Caco-2 (cell line): ENCODE measurements around the gene CRYGN. TPM values are rescaled to one million over a fixed set of nuclear protein-coding genes. Genes with fewer than 3 reads are reported as not detected.

ENCODE experiments used
- BruUV-seq: library from RNA; stranded (reverse); fragments of 400-500 nt; replicated peaks from 2 replicates; lab custom pipeline; 2021; lab: Mats Ljungman, UMichigan
- CTCF ChIA-PET: fragments of 300-600 bp; sonication (Branson Sonifier 250); formaldehyde crosslinking; loops from one replicate; lab custom pipeline; 2022; ENCODE audit warnings: antibody characterized with exemption; lab: Charles Lee
- POLR2A ChIA-PET: fragments of 300-600 bp; sonication (Branson Sonifier 250); formaldehyde crosslinking; loops from one replicate; lab custom pipeline; 2022; ENCODE audit warnings: antibody characterized with exemption; lab: Charles Lee
- DNase-seq, 2 experiments: peaks; one replicate each; pipeline versions ENCODE4 v3.0.0 to v3.0.0-alpha.2; 2020 to 2022
- H3K27me3 ChIP-seq: replicated peaks from 2 replicates; pipeline ENCODE4 v1.6.0; 2011; ENCODE audit warnings: low read length; ENCODE audit not compliant: control insufficient read depth, insufficient read depth
- H3K36me3 ChIP-seq: 2 replicates; pipeline ENCODE4 v1.5.1; 2011; ENCODE audit warnings: low read length; ENCODE audit not compliant: control insufficient read depth, insufficient read depth
- H3K4me1 ChIP-seq: fragments of 250-450 bp; sonication (Bioruptor Pico); 2 replicates; pipeline ENCODE4 v1.5.1; 2020; ENCODE audit warnings: mild to moderate bottlenecking
- H3K4me3 ChIP-seq: 2 replicates; pipeline ENCODE4 v1.5.1; 2011; ENCODE audit warnings: low read depth, mild to moderate bottlenecking, control low read depth, low read length
- H3K9me3 ChIP-seq: fragments of 250-450 bp; sonication (Bioruptor Pico); 2 replicates; pipeline ENCODE4 v1.5.1; 2020; ENCODE audit warnings: mild to moderate bottlenecking, moderate library complexity
- H3K27ac Mint-ChIP-seq: one replicate; pipeline ENCODE4 v1.8.0; 2022; ENCODE audit warnings: mixed read lengths; ENCODE audit not compliant: unreplicated experiment
- H3K27me3 Mint-ChIP-seq: one replicate; pipeline ENCODE4 v1.8.0; 2022; ENCODE audit warnings: mixed read lengths; ENCODE audit not compliant: insufficient read depth, unreplicated experiment
- H3K36me3 Mint-ChIP-seq: one replicate; pipeline ENCODE4 v1.8.0; 2022; ENCODE audit warnings: mild to moderate bottlenecking, mixed read lengths; ENCODE audit not compliant: insufficient read depth, unreplicated experiment
- H3K4me1 Mint-ChIP-seq: one replicate; pipeline ENCODE4 v1.8.0; 2022; ENCODE audit warnings: low read depth, mixed read lengths; ENCODE audit not compliant: unreplicated experiment
- H3K4me3 Mint-ChIP-seq: one replicate; pipeline ENCODE4 v1.8.0; 2022; ENCODE audit warnings: mild to moderate bottlenecking, moderate library complexity, mixed read lengths; ENCODE audit not compliant: unreplicated experiment
- H3K9me3 Mint-ChIP-seq: one replicate; pipeline ENCODE4 v1.8.0; 2022; ENCODE audit warnings: mixed read lengths; ENCODE audit not compliant: unreplicated experiment
- intact Hi-C: fragments of 100-400 bp; cut with micrococcal nuclease; formaldehyde crosslinking; loops from one replicate; pipeline ENCODE4 v1.10.0; 2022; ENCODE audit not compliant: unreplicated experiment
- total RNA-seq: library from RNA; stranded (reverse); gene quantifications from 2 replicates; pipeline ENCODE4 v1.2.3, GENCODE V29; 2022
- TF ChIP-seq, protein P1 (sequence below), 2 experiments: fragments of 200-600 bp in 1 of 2; IDR thresholded peaks; 1 replicate in 1 of 2; 2 replicates in 1 of 2; pipeline versions ENCODE4 v1.5.1 to v1.8.0; 2011 to 2022; ENCODE audit warnings: antibody characterized with exemption in 1 of 2, control low read depth in 1 of 2, inconsistent platforms in 1 of 2, low read depth in 1 of 2, low read length in 1 of 2, mild to moderate bottlenecking in 1 of 2, moderate library complexity in 1 of 2; ENCODE audit not compliant: insufficient read depth in 1 of 2, severe bottlenecking in 1 of 2, unreplicated experiment in 1 of 2

The CRYGN gene
- total RNA-seq, 1 experiment from 2014 or later: not detected

DNA sequence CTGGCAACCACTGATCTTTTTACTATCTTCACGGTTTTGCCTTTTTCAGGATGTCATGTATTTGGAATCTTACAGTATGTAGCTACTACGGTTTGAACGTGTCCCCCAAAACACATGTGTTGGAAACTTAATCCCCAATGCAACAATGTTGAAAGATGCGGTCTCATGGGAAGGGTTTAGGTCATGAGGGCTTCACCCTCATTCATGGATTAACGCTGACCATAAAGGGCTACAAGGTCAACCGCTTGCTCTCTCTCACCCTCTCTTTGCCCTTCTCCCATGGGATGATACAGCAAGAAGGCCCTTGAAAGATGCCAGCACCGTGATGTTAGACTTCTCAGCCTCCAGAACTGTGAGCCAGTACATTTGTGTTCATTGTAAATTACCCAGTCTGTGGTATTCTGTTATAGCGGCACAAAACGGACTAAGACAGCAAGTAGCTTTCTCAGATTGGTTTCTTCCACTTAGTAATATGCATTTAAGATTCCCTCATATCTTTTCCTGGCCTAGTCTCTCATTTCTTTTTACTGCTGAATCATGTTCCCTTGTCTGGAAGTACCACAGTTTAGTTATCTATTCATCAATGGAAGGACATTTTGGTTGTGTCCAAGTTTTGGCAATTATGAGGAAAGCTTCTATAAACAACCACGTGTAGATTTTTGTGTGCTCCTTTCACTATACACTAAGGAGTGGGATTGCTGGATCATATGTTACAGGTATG lies 3.0 kb upstream of the CRYGN start:
- H3K27me3 ChIP-seq: no peaks in the 10 kb centered on the region
- Mint-ChIP-seq H3K9me3 (no peaks in the 10 kb centered on the region), H3K27ac (no peak overlapping the region), H3K27me3 (no peaks in the 10 kb centered on the region), H3K4me3 (no peak overlapping the region), H3K36me3 (no peaks in the 10 kb centered on the region), H3K4me1 (peaks cover 10% of the 10 kb centered on the region)
- no peak for DNase-seq
- H3K9me3 ChIP-seq: no peaks in the 10 kb centered on the region
- H3K4me1 ChIP-seq: no peaks in the 10 kb centered on the region
- CTCF ChIA-PET: interaction anchor here (0.6 kb wide), 1 partner anchor 102 kb away, joined by 5 read pairs; no protein-coding TSS in a partner anchor
- TF ChIP-seq, protein P1, sequence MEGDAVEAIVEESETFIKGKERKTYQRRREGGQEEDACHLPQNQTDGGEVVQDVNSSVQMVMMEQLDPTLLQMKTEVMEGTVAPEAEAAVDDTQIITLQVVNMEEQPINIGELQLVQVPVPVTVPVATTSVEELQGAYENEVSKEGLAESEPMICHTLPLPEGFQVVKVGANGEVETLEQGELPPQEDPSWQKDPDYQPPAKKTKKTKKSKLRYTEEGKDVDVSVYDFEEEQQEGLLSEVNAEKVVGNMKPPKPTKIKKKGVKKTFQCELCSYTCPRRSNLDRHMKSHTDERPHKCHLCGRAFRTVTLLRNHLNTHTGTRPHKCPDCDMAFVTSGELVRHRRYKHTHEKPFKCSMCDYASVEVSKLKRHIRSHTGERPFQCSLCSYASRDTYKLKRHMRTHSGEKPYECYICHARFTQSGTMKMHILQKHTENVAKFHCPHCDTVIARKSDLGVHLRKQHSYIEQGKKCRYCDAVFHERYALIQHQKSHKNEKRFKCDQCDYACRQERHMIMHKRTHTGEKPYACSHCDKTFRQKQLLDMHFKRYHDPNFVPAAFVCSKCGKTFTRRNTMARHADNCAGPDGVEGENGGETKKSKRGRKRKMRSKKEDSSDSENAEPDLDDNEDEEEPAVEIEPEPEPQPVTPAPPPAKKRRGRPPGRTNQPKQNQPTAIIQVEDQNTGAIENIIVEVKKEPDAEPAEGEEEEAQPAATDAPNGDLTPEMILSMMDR (IDR thresholded peaks at IDR 0.05; ENCODE audit: insufficient read depth in 1 of 2, low read depth in 1 of 2, low read length in 1 of 2, severe bottlenecking in 1 of 2, unreplicated experiment in 1 of 2): no peak
- H3K36me3 ChIP-seq: no peaks in the 10 kb centered on the region
- intact Hi-C loops: no loop called here
- POLR2A ChIA-PET: interaction anchor here (1.1 kb wide), 1 partner anchor 17 kb away, joined by 3 read pairs; no protein-coding TSS in a partner anchor
- BruUV-seq: no TSS peak
- H3K4me3 ChIP-seq: no peak overlapping the region

DNA sequence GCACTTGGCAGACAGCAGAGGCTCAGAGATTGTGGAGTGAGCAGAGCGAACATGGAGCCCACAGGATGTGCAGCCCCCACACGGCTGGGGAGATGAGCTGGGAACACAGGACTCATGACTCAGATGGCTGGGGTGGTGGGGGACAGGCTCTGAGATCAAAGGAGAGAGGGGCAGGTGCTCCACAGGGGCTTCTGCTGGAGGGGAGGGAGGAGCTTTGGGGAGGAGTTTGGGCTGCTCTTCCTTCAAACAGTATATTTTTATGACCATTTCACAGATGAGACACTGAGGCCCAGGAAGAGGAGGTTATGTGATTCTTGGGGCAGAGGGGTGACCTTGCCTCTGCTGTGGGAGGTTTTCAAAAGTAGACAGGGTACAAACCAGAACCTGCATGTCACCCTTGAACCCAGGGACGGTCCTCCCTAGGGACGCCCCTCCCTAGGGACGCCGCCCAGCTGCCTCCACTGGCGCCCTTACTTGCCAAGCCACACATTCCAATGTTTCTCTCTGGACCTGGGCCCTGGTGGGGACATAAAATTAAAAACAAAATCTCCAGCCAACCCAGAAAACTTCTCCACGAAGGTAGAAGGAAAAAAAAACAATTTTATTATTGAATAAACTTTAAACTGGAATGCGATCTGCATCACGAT lies 981 bp upstream of the CRYGN start:
- no peak for DNase-seq
- no peaks in the 10 kb centered on the region for H3K9me3 Mint-ChIP-seq
- Histone ChIP-seq H3K9me3 (no peaks in the 10 kb centered on the region), H3K4me1 (no peaks in the 10 kb centered on the region), H3K27me3 (no peaks in the 10 kb centered on the region), H3K4me3 (no peak overlapping the region), H3K36me3 (no peaks in the 10 kb centered on the region)
- H3K27me3 Mint-ChIP-seq: no peaks in the 10 kb centered on the region
- TF ChIP-seq, protein P1 (IDR thresholded peaks at IDR 0.05; ENCODE audit: insufficient read depth in 1 of 2, low read depth in 1 of 2, low read length in 1 of 2, severe bottlenecking in 1 of 2, unreplicated experiment in 1 of 2): no peak
- CTCF ChIA-PET: interaction anchor here (0.5 kb wide), 1 partner anchor 275 kb away, joined by 3 read pairs; no protein-coding TSS in a partner anchor
- intact Hi-C loops: no loop called here
- peaks cover 5% of the 10 kb centered on the region for H3K4me1 Mint-ChIP-seq
- BruUV-seq: no TSS peak
- no peak overlapping the region for H3K4me3 Mint-ChIP-seq
- POLR2A ChIA-PET: no interaction called here
- no peaks in the 10 kb centered on the region for H3K36me3 Mint-ChIP-seq
- H3K27ac Mint-ChIP-seq: no peak overlapping the region

DNA sequence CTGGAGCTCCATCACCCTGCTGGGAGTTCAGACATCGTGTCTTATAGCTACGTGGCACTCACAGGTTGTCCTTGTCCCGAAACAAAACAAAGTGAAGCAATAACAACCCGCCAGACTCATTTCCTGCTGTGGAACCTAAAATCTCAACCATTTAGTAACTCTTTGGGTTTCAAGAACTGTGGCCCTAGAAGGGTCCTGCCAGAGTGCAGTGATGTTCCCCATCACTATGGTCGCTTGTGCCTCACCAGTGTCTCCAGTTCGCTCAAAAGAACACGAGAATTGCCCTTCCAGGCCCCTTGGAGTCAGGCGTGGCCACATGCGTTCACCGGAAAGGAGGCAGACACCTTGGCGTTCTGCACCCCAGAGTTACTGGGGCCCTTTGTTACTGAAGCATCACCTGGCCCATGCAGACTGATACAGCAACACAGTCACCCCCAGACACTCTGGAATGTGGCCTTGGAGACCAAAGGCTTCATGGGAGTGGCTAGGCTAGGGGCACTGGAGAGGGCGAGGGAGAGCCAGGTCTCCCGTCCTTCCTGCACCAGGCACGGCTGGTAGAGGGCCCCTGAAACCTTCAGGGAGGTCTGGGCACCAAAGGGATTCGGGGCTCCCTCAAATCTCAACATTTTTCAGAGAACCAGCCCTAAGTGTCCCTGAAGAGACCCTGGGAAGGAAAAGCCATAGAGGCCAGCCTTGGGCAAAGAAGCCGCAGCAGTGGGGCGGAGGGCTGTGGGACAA lies 908 bp downstream of the CRYGN start:
- H3K27me3 Mint-ChIP-seq: no peaks in the 10 kb centered on the region
- DNase-seq: no peak
- Histone ChIP-seq H3K4me1 (no peaks in the 10 kb centered on the region), H3K4me3 (peak overlapping the region; percentile 33), H3K36me3 (no peaks in the 10 kb centered on the region), H3K9me3 (no peaks in the 10 kb centered on the region), H3K27me3 (no peaks in the 10 kb centered on the region)
- H3K36me3 Mint-ChIP-seq: no peaks in the 10 kb centered on the region
- TF ChIP-seq, protein P1 (IDR thresholded peaks at IDR 0.05; ENCODE audit: insufficient read depth in 1 of 2, low read depth in 1 of 2, low read length in 1 of 2, severe bottlenecking in 1 of 2, unreplicated experiment in 1 of 2): no peak
- H3K4me1 Mint-ChIP-seq: no peaks in the 10 kb centered on the region
- H3K4me3 Mint-ChIP-seq: peak overlapping the region; percentile 60
- intact Hi-C loops: no loop called here
- POLR2A ChIA-PET: no interaction called here
- no peak overlapping the region for H3K27ac Mint-ChIP-seq
- BruUV-seq: no TSS peak
- H3K9me3 Mint-ChIP-seq: no peaks in the 10 kb centered on the region
- CTCF ChIA-PET: no interaction called here
